ENCODE measurements around the gene PTPN23. TPM values are rescaled to one million over a fixed set of nuclear protein-coding genes. Genes with fewer than 3 reads are reported as not detected.
A peak's percentile ranks its signal among the peaks of the same experiment; 100 is the strongest.
"Not testable (repeated sequence)": the region's sequence is repeated elsewhere in the genome, so short reads cannot be mapped to it uniquely, and the experiment has no call there.

PTPN23 gene
- total and polyA plus RNA-seq, 4 experiments from 2014 or later = 0.46 to 53.9 (median 27.2) TPM

DNA sequence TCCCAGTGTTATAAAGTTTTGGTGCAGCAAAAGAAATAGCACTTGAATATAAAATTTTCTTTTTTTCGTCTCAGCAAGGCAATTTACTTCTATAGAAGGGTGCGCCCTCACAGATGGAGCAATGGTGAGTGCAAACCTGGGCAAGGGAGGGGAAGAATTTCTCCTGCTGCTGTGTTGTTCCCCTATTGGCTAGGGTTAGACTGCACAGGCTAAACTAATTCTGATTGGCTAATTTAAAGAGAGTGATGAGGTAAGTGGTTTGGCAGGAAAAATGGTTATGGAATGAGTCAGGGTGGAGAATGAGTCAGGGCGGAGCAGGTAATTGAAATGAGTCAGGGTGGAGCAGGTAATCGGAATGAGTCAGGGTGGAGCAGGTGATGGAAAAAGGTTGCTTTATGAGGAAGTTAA lies 20.7 kb upstream of the PTPN23 start:
- peaks cover 12% of the 10 kb centered on the region for H3K4me1 ChIP-seq (ENCODE audit: insufficient read depth, low read length)
- POLR2A ChIA-PET (ENCODE audit: partially characterized antibody); DNase-seq; H3K4me3 ChIP-seq (ENCODE audit: low read length in 2 of 2); H3K27me3 ChIP-seq (ENCODE audit: insufficient read depth, low read length); H3K36me3 ChIP-seq (ENCODE audit: insufficient read depth, low read length); H3K4me3 Mint-ChIP-seq; CTCF ChIA-PET (ENCODE audit: partially characterized antibody); H3K27me3 Mint-ChIP-seq; H3K27ac ChIP-seq (ENCODE audit: low read depth, low read length); H3K9me3 ChIP-seq (ENCODE audit: control insufficient read depth in 1 of 2, low read length in 2 of 2); intact Hi-C loops (cut with micrococcal nuclease): not testable (repeated sequence)
- H3K9me3 Mint-ChIP-seq = peaks cover 2 to 31% (median 25%) of the 10 kb centered on the region in 8 donors
- H3K4me1 Mint-ChIP-seq = peaks cover 10 to 18% (median 12%) of the 10 kb centered on the region in 4 donors
- peak overlapping the region in 2 of 7 donors; percentile 17 to 19 for H3K27ac Mint-ChIP-seq
- H3K36me3 Mint-ChIP-seq = peaks cover 0 to 17% of the 10 kb centered on the region in 2 donors

DNA sequence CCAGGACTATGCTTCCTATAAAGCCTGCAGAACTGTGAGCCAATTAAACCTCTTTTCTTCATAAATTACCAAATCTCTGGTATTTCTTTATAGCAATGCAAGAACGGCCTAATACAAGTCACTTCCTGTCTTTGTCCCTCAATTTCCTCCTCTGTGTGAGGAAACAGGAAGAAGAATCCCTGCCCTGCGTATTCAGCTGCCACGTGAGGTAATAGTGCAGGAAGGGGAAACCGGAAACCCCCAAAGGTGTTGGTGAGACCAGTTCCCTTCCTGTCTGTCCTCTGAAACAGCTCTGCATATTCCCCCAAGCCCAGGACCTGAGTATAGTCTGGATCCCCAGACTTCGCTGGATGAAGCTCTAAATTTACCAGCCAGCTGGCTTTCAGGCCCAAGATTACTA lies 18.1 kb upstream of the PTPN23 start:
- peaks cover 12% of the 10 kb centered on the region for H3K4me1 ChIP-seq (ENCODE audit: insufficient read depth, low read length)
- intact Hi-C loops (cut with micrococcal nuclease) = no loop called here
- H3K27ac Mint-ChIP-seq = peak overlapping the region; percentile 1 to 93 (median 90)
- no peaks in the 10 kb centered on the region for H3K9me3 ChIP-seq (ENCODE audit: control insufficient read depth in 1 of 2, low read length in 2 of 2)
- ChIA-PET CTCF (ENCODE audit: partially characterized antibody) (interaction anchor here (1.1 kb wide), 1 partner anchor 496 kb away, joined by 4 read pairs; no protein-coding TSS in a partner anchor), POLR2A (ENCODE audit: partially characterized antibody) (interaction anchor here (1.0 to 2.3 kb wide), 2 partner anchors 9 to 18 kb away, joined by 3 to 9 read pairs; partner anchors contain the start of gene PTPN23)
- peaks cover 10 to 18% (median 13%) of the 10 kb centered on the region in 4 donors for H3K4me1 Mint-ChIP-seq
- peaks cover 2 to 31% (median 24%) of the 10 kb centered on the region in 8 donors for H3K9me3 Mint-ChIP-seq
- no peaks in the 10 kb centered on the region for H3K27me3 ChIP-seq (ENCODE audit: insufficient read depth, low read length)
- H3K4me3 ChIP-seq (ENCODE audit: low read length in 2 of 2) = no peak overlapping the region
- DNase-seq = peak in 4 of 5 donors; percentile 16 to 50 (median 28)
- no peaks in the 10 kb centered on the region for H3K36me3 ChIP-seq (ENCODE audit: insufficient read depth, low read length)
- no peaks in the 10 kb centered on the region for H3K27me3 Mint-ChIP-seq
- peak overlapping the region; percentile 6 for H3K27ac ChIP-seq (ENCODE audit: low read depth, low read length)
- peaks cover 0 to 15% of the 10 kb centered on the region in 2 donors for H3K36me3 Mint-ChIP-seq
- peak overlapping the region in 5 of 8 donors; percentile 6 to 82 (median 47) for H3K4me3 Mint-ChIP-seq

DNA sequence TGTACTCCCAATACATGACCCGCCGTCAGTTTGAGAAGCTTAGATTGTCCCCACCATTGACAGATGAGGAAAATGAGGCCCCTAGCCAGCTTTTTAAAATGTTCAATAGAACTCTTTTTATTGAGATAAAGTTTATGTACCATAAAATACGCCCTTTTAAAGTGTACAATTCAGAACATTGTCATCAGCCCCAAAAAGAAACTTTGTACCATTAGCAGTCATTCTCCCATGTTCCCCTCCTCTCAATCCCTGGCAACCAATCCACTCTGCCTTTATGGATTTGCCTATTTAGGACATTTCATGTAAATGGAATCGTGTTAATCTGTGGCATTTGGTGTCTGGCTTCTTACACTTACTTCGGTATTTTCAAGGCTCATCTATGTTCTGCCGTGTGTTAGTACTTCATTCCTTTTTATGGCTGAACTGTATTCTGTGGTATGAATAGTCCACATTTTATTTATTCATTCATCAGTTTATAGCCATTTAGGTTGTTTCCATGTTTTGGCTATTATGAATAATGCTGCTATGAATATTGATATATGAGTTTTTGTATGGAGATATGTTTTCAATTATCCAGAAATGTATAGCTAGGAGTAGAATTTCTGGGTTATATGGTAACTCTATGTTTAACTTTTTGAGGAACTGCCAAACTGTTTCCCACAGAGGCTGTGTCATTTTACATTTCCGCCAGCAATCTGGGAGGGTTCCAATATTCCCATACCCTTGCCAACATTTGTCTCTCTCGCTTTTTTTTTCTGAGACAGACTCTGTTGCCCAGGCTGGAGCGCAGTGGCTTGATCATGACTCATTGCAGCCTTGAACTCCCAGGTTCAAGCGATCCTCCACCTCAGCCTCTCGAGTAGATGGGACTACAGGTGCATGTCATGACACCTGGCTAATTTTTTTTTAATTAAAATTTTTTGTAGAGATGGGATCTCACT lies 15.3 kb upstream of the PTPN23 start:
- ChIA-PET CTCF (ENCODE audit: partially characterized antibody) (no interaction called here), POLR2A (ENCODE audit: partially characterized antibody) (no interaction called here)
- Histone ChIP-seq H3K9me3 (ENCODE audit: control insufficient read depth in 1 of 2, low read length in 2 of 2) (no peaks in the 10 kb centered on the region), H3K4me1 (ENCODE audit: insufficient read depth, low read length) (peaks cover 12% of the 10 kb centered on the region), H3K27ac (ENCODE audit: low read depth, low read length) (no peak overlapping the region), H3K4me3 (ENCODE audit: low read length in 2 of 2) (no peak overlapping the region), H3K27me3 (ENCODE audit: insufficient read depth, low read length) (no peaks in the 10 kb centered on the region), H3K36me3 (ENCODE audit: insufficient read depth, low read length) (no peaks in the 10 kb centered on the region)
- peaks cover 10 to 13% (median 12%) of the 10 kb centered on the region in 4 donors for H3K4me1 Mint-ChIP-seq
- H3K4me3 Mint-ChIP-seq = no peak overlapping the region
- H3K27ac Mint-ChIP-seq = no peak overlapping the region
- DNase-seq = no peak
- intact Hi-C loops (cut with micrococcal nuclease) = no loop called here
- no peaks in the 10 kb centered on the region for H3K36me3 Mint-ChIP-seq
- H3K27me3 Mint-ChIP-seq = peaks cover 1 to 2% of the 10 kb centered on the region in 2 donors
- H3K9me3 Mint-ChIP-seq = peaks cover 0 to 8% (median 2%) of the 10 kb centered on the region in 8 donors

DNA sequence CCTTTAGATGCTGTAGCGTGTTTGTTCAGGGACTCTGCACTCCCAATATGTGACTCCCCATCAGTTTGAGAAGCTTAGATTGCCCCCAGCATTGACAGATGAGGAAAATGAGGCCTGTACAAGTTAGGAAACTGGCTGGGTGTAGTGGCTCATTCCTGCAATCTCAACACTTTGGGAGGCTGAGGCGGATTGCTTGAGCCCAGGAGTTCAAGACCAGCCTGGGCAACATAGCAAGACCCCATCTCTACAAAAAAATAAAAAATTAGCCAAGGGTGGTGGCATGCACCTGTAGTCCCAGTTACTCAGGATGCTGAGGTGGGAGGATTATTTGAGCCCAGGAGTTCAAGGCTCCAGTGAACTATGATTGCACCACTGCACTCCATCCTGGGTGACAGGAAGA lies 14.0 kb upstream of the PTPN23 start:
- H3K4me3 Mint-ChIP-seq = no peak overlapping the region
- Histone ChIP-seq H3K4me3 (ENCODE audit: low read length in 2 of 2) (no peak overlapping the region), H3K27me3 (ENCODE audit: insufficient read depth, low read length) (no peaks in the 10 kb centered on the region), H3K4me1 (ENCODE audit: insufficient read depth, low read length) (peaks cover 12% of the 10 kb centered on the region), H3K36me3 (ENCODE audit: insufficient read depth, low read length) (no peaks in the 10 kb centered on the region), H3K27ac (ENCODE audit: low read depth, low read length) (no peak overlapping the region), H3K9me3 (ENCODE audit: control insufficient read depth in 1 of 2, low read length in 2 of 2) (no peaks in the 10 kb centered on the region)
- intact Hi-C loops (cut with micrococcal nuclease) = no loop called here
- ChIA-PET POLR2A (ENCODE audit: partially characterized antibody) (no interaction called here), CTCF (ENCODE audit: partially characterized antibody) (no interaction called here)
- peaks cover 0 to 8% (median 1%) of the 10 kb centered on the region in 8 donors for H3K9me3 Mint-ChIP-seq
- no peak for DNase-seq
- no peaks in the 10 kb centered on the region for H3K36me3 Mint-ChIP-seq
- no peak overlapping the region for H3K27ac Mint-ChIP-seq
- H3K27me3 Mint-ChIP-seq = peaks cover 1 to 2% of the 10 kb centered on the region in 2 donors
- H3K4me1 Mint-ChIP-seq = peaks cover 10 to 13% (median 12%) of the 10 kb centered on the region in 4 donors

DNA sequence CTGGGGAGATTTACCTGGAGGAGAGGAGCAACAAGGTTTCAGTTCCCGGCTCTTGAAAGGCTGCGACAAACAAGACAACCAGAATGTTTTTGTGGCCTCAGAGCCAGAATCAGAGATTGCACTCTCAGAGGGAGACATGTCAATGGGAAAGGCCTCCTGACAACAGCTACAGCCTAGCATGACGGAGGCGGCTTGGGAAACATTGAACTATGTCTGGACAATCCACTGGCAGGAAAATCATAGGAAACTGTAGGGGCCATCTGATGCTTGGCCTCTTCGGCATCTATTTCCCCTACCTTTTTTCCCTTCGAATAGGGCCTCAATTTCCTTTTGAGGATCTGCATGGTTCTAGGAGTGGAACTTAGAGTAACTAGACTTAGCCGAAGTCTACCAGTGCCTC lies 13.2 kb upstream of the PTPN23 start:
- no peaks in the 10 kb centered on the region for H3K36me3 ChIP-seq (ENCODE audit: insufficient read depth, low read length)
- no peak for DNase-seq
- Mint-ChIP-seq H3K27ac (no peak overlapping the region), H3K36me3 (no peaks in the 10 kb centered on the region), H3K27me3 (peaks cover 1 to 2% of the 10 kb centered on the region in 2 donors), H3K4me1 (peaks cover 5 to 8% (median 7%) of the 10 kb centered on the region in 4 donors), H3K4me3 (no peak overlapping the region), H3K9me3 (peaks cover 0 to 3% (median 0%) of the 10 kb centered on the region in 8 donors)
- no peaks in the 10 kb centered on the region for H3K9me3 ChIP-seq (ENCODE audit: control insufficient read depth in 1 of 2, low read length in 2 of 2)
- POLR2A ChIA-PET (ENCODE audit: partially characterized antibody) = no interaction called here
- CTCF ChIA-PET (ENCODE audit: partially characterized antibody) = no interaction called here
- intact Hi-C loops (cut with micrococcal nuclease) = no loop called here
- H3K27ac ChIP-seq (ENCODE audit: low read depth, low read length) = no peak overlapping the region
- H3K27me3 ChIP-seq (ENCODE audit: insufficient read depth, low read length) = no peaks in the 10 kb centered on the region
- no peak overlapping the region for H3K4me3 ChIP-seq (ENCODE audit: low read length in 2 of 2)
- peaks cover 7% of the 10 kb centered on the region for H3K4me1 ChIP-seq (ENCODE audit: insufficient read depth, low read length)

DNA sequence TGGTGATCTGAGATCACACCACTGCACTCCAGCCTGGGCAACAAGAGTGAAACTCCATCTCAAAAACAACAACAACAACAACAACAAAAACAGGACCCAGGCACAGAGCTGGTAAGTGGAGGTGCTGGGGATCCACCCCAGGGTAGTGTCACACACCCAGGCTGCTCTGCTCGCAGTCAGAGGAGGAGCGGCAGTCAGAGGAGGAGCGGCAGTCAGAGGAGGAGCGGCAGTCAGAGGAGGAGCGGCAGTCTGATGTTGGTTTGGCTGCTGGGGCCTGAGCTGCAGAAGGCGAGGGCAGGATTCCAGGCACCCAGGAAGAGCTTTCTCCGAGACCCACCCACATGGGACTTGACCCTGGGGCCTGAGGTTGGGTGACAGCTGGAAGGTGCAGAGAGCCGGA lies 10.8 kb upstream of the PTPN23 start:
- CTCF ChIA-PET (ENCODE audit: partially characterized antibody) = interaction anchor here (1.1 to 1.9 kb wide), 4 partner anchors 8 to 882 kb away, joined by 3 to 6 read pairs (median 4); partner anchors contain the start of gene PTPN23

More for the DNA sequence above, 10.8 kb upstream of the PTPN23 start:
- H3K4me3 Mint-ChIP-seq; H3K27me3 ChIP-seq (ENCODE audit: insufficient read depth, low read length); H3K4me1 ChIP-seq (ENCODE audit: insufficient read depth, low read length); H3K36me3 ChIP-seq (ENCODE audit: insufficient read depth, low read length); H3K36me3 Mint-ChIP-seq; DNase-seq; H3K9me3 ChIP-seq (ENCODE audit: control insufficient read depth in 1 of 2, low read length in 2 of 2); H3K4me1 Mint-ChIP-seq; H3K27ac ChIP-seq (ENCODE audit: low read depth, low read length); H3K4me3 ChIP-seq (ENCODE audit: low read length in 2 of 2); H3K27me3 Mint-ChIP-seq; H3K9me3 Mint-ChIP-seq: not testable (repeated sequence)
- intact Hi-C loops (cut with micrococcal nuclease) = loop anchor here (2.0 kb wide), 1 partner anchor 665 kb away; no protein-coding TSS in a partner anchor
- H3K27ac Mint-ChIP-seq = peak overlapping the region in 1 of 7 donors; percentile 72
- POLR2A ChIA-PET (ENCODE audit: partially characterized antibody) = interaction anchor here (1.2 kb wide), 1 partner anchor 10 kb away, joined by 4 read pairs; the partner anchor contains the start of gene PTPN23
